Type B pancreatic cell (in vitro differentiated cells): ENCODE measurements around the gene ZSWIM3. TPM values are rescaled to one million over a fixed set of nuclear protein-coding genes. Genes with fewer than 3 reads are reported as not detected.
"Not testable (repeated sequence)": the region's sequence is repeated elsewhere in the genome, so short reads cannot be mapped to it uniquely, and the experiment has no call there.

Experiments
- DNase-seq: peaks from one replicate; pipeline ENCODE4 v3.0.0; 2021; ENCODE audit warnings: mixed read lengths; ENCODE audit not compliant: unreplicated experiment; ENCODE audit errors: extremely low spot score
- H3K27ac Mint-ChIP-seq: 2 replicates; pipeline ENCODE4 v1.8.0; 2021; ENCODE audit warnings: mild to moderate bottlenecking, mixed read lengths
- H3K27me3 Mint-ChIP-seq: 2 replicates; pipeline ENCODE4 v1.8.0; 2021; ENCODE audit warnings: mixed read lengths
- H3K36me3 Mint-ChIP-seq: 2 replicates; pipeline ENCODE4 v1.8.0; 2021; ENCODE audit warnings: mixed read lengths
- H3K4me1 Mint-ChIP-seq: one replicate; pipeline ENCODE4 v1.8.0; 2021; ENCODE audit warnings: mixed read lengths; ENCODE audit not compliant: unreplicated experiment
- H3K4me3 Mint-ChIP-seq: 2 replicates; pipeline ENCODE4 v1.8.0; 2021; ENCODE audit warnings: mild to moderate bottlenecking, mixed read lengths
- H3K9me3 Mint-ChIP-seq: 2 replicates; pipeline ENCODE4 v1.8.0; 2021; ENCODE audit warnings: mixed read lengths
- total RNA-seq: library from RNA; stranded (reverse); gene quantifications from 2 replicates; pipeline ENCODE4 v1.2.1, GENCODE V29; 2021; ENCODE audit warnings: low replicate concordance
- TF ChIP-seq, protein P1 (sequence below): fragments of 200-600 bp; sonication (generic); conservative IDR thresholded peaks from 2 replicates; pipeline ENCODE4 v1.5.0; 2021; ENCODE audit warnings: antibody characterized with exemption, mild to moderate bottlenecking

The ZSWIM3 gene
- total RNA-seq, 1 donor from 2014 or later = 4.7 TPM

- Mint-ChIP-seq H3K9me3 (no peaks in the 10 kb centered on the region), H3K27ac (no peak overlapping the region)
- TF ChIP-seq, protein P1, sequence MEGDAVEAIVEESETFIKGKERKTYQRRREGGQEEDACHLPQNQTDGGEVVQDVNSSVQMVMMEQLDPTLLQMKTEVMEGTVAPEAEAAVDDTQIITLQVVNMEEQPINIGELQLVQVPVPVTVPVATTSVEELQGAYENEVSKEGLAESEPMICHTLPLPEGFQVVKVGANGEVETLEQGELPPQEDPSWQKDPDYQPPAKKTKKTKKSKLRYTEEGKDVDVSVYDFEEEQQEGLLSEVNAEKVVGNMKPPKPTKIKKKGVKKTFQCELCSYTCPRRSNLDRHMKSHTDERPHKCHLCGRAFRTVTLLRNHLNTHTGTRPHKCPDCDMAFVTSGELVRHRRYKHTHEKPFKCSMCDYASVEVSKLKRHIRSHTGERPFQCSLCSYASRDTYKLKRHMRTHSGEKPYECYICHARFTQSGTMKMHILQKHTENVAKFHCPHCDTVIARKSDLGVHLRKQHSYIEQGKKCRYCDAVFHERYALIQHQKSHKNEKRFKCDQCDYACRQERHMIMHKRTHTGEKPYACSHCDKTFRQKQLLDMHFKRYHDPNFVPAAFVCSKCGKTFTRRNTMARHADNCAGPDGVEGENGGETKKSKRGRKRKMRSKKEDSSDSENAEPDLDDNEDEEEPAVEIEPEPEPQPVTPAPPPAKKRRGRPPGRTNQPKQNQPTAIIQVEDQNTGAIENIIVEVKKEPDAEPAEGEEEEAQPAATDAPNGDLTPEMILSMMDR = no peak
These were observed 29.7 kb upstream of the ZSWIM3 start for GRCh38 chr20:45827712-45828111.

DNA sequence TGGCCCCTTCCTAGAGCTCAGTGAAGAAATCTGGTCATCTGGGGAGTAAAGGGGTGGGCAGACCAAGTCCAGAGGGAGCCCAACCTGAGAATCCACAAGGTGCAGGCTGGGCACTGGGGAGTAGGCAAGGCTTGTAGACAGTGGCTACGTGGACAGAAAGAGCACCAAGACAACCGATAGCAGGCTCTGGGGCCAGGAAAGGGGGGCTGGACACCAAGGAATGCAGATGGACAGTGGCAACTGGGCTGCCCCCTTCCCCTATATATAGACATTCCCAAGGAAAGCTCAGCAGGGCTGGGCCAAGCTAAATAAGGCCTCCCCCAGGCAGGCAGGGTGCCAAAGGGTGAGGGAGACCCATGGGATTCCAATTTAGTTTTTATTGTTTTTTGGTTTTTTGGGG, 28.8 kb upstream of the ZSWIM3 start:
- H3K27ac Mint-ChIP-seq = no peak overlapping the region
- TF ChIP-seq, protein P1 = no peak
- peaks cover 16% of the 10 kb centered on the region for H3K27me3 Mint-ChIP-seq
- H3K4me3 Mint-ChIP-seq = no peak overlapping the region
- H3K9me3 Mint-ChIP-seq = no peaks in the 10 kb centered on the region
- H3K4me1 Mint-ChIP-seq = peaks cover 23% of the 10 kb centered on the region
- H3K36me3 Mint-ChIP-seq = no peaks in the 10 kb centered on the region
- DNase-seq = no peak

More at GRCh38 chr20:45827712-45828111, 29.7 kb upstream of the ZSWIM3 start:
- no peak overlapping the region for H3K4me3 Mint-ChIP-seq
- peaks cover 18% of the 10 kb centered on the region for H3K4me1 Mint-ChIP-seq
- no peaks in the 10 kb centered on the region for H3K36me3 Mint-ChIP-seq
- DNase-seq = no peak
- peaks cover 18% of the 10 kb centered on the region for H3K27me3 Mint-ChIP-seq

GRCh38 chr20:45829673-45830106, 27.7 kb upstream of the ZSWIM3 start:
- H3K27ac Mint-ChIP-seq, H3K9me3 Mint-ChIP-seq, H3K36me3 Mint-ChIP-seq, DNase-seq, H3K27me3 Mint-ChIP-seq, H3K4me3 Mint-ChIP-seq: not testable (repeated sequence)
- H3K4me1 Mint-ChIP-seq = peaks cover 14% of the 10 kb centered on the region

GRCh38 chr20:45832619-45833018, 24.8 kb upstream of the ZSWIM3 start:
- Mint-ChIP-seq H3K27me3 (peaks cover 3% of the 10 kb centered on the region), H3K27ac (no peak overlapping the region), H3K36me3 (no peaks in the 10 kb centered on the region), H3K4me1 (peaks cover 24% of the 10 kb centered on the region), H3K9me3 (no peaks in the 10 kb centered on the region), H3K4me3 (peak overlapping the region; percentile 87)
- TF ChIP-seq, protein P1 = no peak
- DNase-seq = no peak

DNA sequence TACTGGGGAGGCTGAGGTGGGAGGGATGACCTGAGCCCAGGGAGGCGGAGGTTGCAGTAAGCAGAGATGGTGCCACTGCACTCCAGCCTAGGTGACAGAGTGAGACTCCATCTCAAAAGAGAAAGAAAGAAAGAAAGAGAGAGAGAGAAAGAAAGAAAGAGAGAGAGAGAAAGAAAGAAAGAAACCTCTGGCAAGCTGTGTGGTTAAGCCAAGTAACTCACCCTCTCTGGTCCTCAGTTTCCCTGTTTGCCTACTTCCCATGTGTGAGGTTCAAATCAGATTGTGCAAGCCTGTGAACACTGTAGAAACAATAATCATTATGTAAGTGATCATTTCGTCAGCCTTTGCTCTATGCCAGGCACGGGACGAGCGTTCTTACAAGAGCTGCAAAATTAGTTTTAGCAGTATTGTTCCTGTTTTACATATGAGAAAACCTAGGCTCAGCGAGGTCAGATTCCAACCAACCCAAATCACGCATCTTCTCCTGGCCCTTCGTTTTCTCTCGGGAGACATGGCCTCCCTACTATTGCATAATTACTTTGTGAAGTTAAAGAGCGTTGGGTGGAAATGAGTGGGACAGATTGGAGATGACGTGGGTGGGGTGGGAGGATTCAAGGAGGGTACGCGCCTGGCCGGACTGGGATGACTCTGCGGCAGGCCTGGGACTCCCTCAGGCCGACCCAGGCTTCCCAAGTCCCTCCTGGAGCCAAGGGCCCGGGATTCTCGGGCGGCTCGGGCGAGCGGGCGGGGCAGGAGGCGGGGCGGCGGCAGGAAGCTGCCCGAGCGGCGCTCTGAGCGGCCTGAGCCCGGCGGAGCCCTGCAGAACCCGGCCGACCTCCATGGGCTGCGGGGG, 24.2 kb upstream of the ZSWIM3 start, which contains the start of gene SNX21:
Gene SNX21, plus strand, starts transcription at position 770 of the 853 bp plus-strand sequence. CDS start 121 bp downstream, outside the sequence.
- Mint-ChIP-seq H3K9me3 (no peaks in the 10 kb centered on the region), H3K4me1 (peaks cover 24% of the 10 kb centered on the region), H3K27me3 (peaks cover 3% of the 10 kb centered on the region), H3K27ac (peak within 1 kb of the TSS; percentile 85), H3K36me3 (no peaks in the 10 kb centered on the region), H3K4me3 (peak within 1 kb of the TSS; percentile 88)
- DNase-seq = peak; percentile 82
- TF ChIP-seq, protein P1 = no peak
